ENCODE measurements around the gene HOXC11. TPM values are rescaled to one million over a fixed set of nuclear protein-coding genes. Genes with fewer than 3 reads are reported as not detected.

HOXC11 gene
- total RNA-seq, 1 donor from 2014 or later, result not detected

- no peak for DNase-seq (ENCODE audit: low read depth, low spot score)
Observed at GRCh38 chr12:53973236-53974042, 513 bp downstream of the HOXC11 start.

- DNase-seq (ENCODE audit: low read depth, low spot score), result no peak
Observed at GRCh38 chr12:53974084-53975063, 1.4 kb downstream of the HOXC11 start, which contains the start of gene HOTAIR. Gene HOTAIR (minus strand): TSS chr12:53974954.

DNA sequence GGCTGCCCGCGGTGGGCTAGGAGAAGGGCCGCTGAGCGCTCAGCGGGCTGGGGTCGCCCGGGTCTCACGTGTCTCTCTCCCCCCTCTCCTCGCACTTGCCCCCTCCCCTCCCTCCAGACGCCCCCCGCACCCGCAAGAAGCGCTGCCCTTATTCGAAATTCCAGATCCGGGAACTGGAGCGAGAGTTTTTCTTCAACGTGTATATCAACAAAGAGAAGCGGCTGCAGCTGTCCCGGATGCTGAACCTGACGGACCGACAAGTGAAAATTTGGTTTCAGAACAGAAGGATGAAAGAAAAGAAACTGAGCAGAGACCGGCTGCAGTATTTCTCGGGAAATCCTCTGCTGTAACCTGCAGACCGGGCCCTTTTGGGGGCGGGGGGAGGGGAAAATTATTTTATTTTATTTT, 2.1 kb downstream of the HOXC11 start:
- DNase-seq (ENCODE audit: low read depth, low spot score), result no peak

DNA sequence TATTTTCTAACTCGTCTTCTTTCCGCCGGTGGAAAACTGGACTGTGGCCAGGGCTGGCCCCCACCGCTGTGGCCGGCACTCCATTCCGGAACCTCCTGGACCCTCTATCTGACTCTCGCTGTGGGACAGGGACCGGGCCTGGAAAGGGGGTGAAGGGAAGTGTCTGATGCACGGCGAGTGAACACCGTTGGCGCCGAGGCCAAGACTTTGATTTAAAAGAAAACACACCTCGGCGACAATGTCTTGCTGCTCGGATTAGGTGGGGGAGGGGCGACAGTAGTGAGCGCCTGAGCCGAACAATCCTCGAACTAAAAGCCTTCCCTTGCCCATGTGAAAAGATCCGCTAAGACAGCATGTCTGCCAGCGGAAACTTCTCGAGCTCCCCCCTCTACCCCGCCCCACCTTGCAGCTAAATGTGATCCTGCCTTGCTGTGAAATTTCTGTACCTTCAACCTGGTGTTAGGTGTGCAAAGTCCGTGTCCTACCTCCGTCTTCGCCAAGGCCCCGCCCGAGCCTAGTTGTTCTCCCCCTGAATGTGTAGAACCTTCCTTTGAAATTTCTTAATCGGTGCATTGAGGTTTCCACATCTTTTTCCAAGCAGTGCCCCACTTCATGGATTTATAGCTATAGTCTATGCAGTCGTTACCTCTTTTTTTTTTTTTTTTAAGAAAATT, 2.7 kb downstream of the HOXC11 start:
- DNase-seq (ENCODE audit: low read depth, low spot score), result no peak

DNA sequence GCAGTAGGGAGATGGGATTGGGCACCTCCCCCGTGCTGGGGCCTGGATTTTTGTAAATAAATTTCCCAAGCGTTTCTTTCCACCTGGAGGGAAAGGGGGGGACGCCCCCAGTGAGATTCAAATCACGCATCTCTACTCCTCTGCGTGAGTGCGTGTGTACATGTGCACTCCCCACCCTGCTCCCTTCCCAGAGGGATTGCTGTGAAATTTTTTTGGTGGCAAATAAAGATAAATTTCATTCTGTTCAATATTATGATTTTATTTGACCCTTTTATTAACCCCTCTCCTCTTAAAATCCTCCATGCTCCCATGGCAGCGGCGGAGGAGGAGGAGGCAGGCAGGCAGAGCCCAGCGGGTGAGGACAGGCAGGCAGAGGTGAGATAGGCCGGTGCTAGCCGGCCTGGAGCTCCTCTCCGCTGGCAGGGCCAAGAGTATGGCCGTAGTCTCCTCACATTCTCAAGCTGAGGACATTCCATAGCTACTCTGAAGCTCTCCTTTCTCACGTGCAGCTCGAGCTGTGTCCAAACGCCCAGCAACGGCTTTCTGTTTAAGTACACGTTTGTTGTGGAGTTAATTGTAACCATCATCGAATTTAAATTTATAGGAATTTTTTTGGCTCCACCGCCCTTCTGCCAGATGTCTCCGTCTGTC, 3.4 kb downstream of the HOXC11 start:
- DNase-seq (ENCODE audit: low read depth, low spot score), result no peak

DNA sequence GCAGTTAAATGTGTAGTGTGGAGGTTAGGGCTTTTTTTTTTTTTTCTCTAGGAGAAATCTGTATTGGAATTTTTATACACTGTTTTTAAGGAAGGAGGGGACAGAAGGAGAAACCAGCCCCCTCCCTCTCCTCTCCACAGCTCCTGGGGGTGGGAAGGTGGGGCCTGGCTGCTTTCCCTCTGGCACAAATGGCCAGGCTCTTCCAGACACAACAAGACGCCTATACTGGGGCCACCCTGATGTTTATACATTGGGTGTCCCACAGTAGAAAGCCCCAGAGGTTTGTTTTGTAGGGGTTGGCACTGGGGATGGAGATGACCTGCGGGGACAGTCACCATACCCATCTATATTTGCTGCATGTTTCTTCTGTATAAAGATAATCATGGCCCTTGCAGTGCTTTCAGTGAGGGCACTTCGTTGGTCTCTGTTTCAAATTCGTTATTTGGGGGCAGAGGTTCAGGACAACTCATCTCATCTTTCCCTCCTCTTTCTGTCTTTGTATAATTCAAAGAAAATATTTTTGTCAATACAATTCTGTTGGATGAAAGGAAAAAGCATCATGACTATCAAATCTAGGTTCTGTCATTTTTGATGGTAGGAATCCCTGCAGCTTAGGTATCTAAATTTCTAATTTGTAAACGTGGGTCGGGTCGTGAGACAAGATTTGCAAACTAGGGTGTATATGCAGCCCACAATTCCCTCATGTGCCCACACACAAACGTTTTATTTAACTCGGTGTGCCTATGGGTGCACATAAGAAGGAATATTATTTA, 4.1 kb downstream of the HOXC11 start:
- no peak for DNase-seq (ENCODE audit: low read depth, low spot score)

GRCh38 chr12:53977596-53978445, 4.9 kb downstream of the HOXC11 start:
- DNase-seq (ENCODE audit: low read depth, low spot score), result no peak

DNA sequence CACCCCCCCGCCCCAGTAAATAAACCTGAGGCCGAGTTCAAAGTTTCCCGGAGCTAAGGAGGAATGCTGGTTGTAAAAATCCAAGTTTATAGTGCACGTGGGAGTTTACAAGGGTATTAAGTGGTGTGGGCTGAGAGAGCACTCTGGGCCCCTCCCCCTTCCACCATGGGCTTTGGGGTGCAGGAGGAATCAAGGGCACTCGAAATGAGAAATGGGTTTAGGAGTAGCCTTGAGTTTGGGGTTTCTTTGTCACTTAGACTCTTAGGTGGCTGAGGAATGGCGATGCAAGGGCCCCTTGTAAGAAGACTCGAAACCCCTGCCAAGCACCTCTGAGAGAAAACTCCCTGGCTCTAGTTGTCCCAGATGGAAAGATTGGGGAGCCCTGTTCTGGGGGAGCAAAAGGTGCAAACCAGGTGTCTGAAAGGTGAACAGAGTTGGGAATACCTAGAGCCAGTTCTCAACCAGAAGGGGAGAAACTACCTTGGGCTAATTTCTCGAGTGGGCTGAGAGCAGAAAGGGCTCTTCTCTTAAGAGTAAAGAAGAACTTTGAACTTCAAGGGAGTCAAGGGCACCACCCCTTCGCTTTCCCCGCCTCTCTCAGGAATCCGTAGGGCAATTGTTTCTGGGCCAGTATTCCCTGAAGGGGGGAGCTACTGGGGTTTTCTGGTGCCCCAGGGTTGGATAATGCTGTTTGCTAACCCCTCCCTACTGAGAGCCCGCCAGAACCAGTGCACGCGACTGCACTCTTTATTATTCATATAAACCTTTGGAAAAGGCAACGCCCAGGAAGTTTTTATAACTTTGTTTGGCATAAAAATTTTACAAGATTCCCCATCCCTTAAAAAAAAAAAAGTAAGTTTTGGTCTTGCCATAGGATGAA, 5.8 kb downstream of the HOXC11 start:
- DNase-seq (ENCODE audit: low read depth, low spot score), result no peak

DNA sequence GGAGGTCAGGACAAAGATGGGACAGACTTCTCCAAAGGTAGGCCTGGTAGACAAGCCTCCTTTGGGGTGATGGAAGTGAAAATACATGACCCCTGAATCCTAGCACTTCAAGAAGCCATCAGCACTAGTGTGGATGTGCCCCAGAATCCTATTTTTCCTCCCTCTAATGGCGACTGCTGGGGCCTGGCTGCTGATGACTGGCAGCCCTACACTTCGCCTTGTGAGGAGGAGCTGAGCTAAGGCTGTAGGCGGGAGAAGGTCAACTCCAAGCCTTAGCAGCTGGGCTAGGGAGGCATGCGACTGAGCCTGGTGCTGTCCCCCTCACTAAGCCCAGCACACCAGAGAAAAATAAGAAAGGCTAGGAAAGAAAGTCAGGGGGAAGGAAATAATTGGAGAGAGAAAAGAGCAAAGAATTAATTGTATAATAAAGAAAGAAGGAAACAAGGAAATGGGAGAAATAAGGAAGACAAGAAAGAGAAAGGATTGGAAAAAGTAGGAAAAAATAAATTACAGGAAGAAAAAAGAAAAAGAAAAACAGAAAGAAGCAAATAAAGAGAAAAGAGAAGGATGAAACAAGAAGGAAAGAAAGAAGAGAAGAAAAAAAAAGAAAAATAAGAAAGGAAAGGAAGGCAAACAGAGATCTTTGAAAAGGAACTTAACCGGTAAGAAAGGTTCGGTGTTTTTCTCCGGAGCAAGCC, 7.3 kb downstream of the HOXC11 start:
- no peak for DNase-seq (ENCODE audit: low read depth, low spot score)

DNA sequence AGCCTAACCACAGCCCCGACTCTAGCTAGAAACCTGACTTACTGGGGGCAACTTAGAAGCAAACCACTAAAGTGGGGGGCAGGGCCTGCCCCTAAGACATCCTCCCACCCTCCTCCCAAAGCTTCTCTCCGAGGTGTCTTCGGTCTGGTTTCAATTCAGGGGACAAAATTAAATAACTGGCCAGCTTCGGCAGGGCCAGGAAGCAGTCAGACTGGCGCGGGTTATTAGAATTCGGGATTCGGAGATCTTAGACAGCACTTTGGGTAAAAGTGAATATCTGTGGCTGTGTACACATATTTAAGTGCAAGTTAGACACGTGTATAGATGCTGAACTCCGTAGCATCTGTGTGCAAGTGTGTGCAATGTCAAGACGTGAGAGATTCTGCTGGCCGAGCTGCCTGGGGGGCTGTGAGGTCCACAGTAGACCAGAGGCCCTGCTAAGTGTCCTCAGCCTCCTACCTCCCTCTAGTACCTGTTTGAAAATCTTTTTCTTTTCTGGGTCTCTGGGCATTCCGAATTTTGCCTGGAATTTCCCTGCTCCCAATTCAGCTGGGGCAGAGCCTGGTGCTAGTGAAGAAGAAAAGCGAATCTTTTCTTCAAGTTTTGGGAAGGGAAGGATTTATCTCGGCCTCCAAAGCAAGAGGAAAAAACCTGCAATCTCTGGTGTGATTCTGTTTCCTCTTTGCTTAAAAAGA, 8.0 kb downstream of the HOXC11 start:
- DNase-seq (ENCODE audit: low read depth, low spot score), result no peak

- no peak for DNase-seq (ENCODE audit: low read depth, low spot score)
Observed at GRCh38 chr12:53981634-53982565, 9.0 kb downstream of the HOXC11 start.

DNA sequence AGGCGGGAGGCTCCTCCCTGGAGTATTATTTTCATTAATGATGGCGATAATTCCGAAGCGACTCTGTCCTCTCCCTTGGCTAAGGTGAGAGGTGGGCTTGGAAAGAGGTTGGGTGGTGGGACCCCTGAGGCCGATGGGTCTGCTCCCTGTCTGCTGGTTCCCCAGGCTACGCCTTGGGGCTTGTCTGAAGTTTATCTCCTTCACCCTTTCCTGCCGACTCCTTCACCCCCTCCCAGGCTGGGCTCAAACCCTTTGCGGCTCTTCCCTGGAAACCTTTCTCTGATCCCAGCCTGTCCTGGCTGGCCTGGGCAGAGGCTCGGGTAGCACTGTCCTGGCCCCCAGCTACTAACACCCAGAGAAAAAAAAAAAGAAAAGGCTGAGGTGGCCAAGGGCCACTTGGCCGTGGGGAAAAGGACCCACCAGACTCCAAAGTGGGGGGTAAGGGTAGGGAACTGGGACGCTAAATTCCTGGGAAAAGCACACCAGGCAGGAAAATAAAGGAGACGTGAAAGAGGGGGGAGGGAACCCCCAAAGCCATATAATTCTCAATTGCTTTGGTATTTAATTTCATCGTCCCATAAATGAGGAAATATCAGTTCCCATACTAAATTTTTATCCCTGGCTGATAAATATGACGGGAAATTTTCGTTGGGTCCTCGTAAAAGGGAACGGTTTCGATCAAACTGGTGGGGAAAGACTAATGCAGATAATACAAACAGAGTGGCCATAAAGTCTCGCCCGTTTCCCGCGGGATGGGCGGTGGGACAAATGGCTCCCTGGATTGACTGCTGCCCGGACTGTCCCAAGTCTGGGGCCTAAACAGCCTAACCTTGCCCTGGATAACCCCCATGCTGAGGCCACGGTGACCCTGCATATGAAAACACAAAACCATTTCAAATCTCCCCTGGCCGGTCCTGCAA, 10.0 kb downstream of the HOXC11 start:
- no peak for DNase-seq (ENCODE audit: low read depth, low spot score)

DNA sequence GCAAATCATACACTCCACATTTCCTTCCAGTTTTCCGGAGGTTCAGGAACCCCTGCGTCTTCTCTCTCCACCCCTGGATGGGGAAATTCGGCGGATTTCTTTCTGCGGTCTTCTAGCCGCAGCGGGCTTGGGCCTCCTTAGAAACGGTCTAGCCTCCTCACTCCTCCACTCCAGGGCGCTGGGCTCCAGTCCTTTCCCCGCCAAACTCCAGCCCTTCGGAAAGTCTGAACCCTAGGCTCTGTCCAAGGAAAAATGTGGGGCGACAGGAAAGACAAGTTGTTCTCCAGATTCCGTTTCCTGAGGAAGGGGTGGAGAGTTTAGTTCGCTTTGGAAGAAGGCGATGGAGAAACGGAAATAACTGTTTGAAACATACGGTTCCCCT, 10.6 kb downstream of the HOXC11 start:
- no peak for DNase-seq (ENCODE audit: low read depth, low spot score)

- DNase-seq (ENCODE audit: low read depth, low spot score), result no peak
Observed at GRCh38 chr12:53983950-53984572, 11.1 kb downstream of the HOXC11 start.

Data from pulmonary artery endothelial cell (primary cell).